Endodermal cell (in vitro differentiated cells): ENCODE results near the gene LLPH. TPM values are rescaled to one million over a fixed set of nuclear protein-coding genes. Genes with fewer than 3 reads are reported as not detected.

Experiments used
- DNase-seq: peaks from one replicate; pipeline ENCODE4 v3.0.0-alpha.2; 2017
- H3K27ac ChIP-seq: 2 replicates; pipeline ENCODE4 v1.5.1; 2013; ENCODE audit warnings: mild to moderate bottlenecking, low read depth, low read length, moderate library complexity
- H3K27me3 ChIP-seq: 2 replicates; pipeline ENCODE4 v1.6.1; 2013; ENCODE audit warnings: mild to moderate bottlenecking, low read length, moderate library complexity; ENCODE audit not compliant: insufficient read depth, control insufficient read depth, poor library complexity, severe bottlenecking
- H3K36me3 ChIP-seq: 2 replicates; pipeline ENCODE4 v1.7.0; 2013; ENCODE audit warnings: mild to moderate bottlenecking, low read length, moderate library complexity; ENCODE audit not compliant: control insufficient read depth, insufficient read depth
- H3K4me1 ChIP-seq: one replicate; pipeline ENCODE4 v1.7.0; 2013; ENCODE audit warnings: low read length; ENCODE audit not compliant: control insufficient read depth, insufficient read depth
- H3K4me3 ChIP-seq: 2 replicates; pipeline ENCODE4 v1.5.1; 2013; ENCODE audit warnings: mild to moderate bottlenecking, low read length, moderate library complexity
- H3K9ac ChIP-seq: 2 replicates; pipeline ENCODE4 v1.6.1; 2013; ENCODE audit warnings: mild to moderate bottlenecking, low read length, moderate library complexity; ENCODE audit not compliant: poor library complexity, severe bottlenecking; ENCODE audit errors: extremely low read depth
- H3K9me3 ChIP-seq: 2 replicates; pipeline ENCODE4 v1.6.1; 2013; ENCODE audit warnings: mild to moderate bottlenecking, low read length, moderate library complexity; ENCODE audit not compliant: control insufficient read depth
- H3K27ac Mint-ChIP-seq: 2 replicates; pipeline ENCODE4 v1.8.0; 2020; ENCODE audit warnings: mixed read lengths
- H3K27me3 Mint-ChIP-seq: 2 replicates; pipeline ENCODE4 v1.8.0; 2021; ENCODE audit warnings: mild to moderate bottlenecking, mixed read lengths; ENCODE audit not compliant: insufficient read depth
- H3K36me3 Mint-ChIP-seq: 2 replicates; pipeline ENCODE4 v1.8.0; 2020; ENCODE audit warnings: low read depth, mixed read lengths
- H3K4me1 Mint-ChIP-seq: 2 replicates; pipeline ENCODE4 v1.8.0; 2020; ENCODE audit warnings: mixed read lengths
- H3K4me3 Mint-ChIP-seq: 2 replicates; pipeline ENCODE4 v1.8.0; 2020; ENCODE audit warnings: mild to moderate bottlenecking, moderate library complexity, mixed read lengths
- H3K9me3 Mint-ChIP-seq: 2 replicates; pipeline ENCODE4 v1.8.0; 2020; ENCODE audit warnings: mild to moderate bottlenecking, mixed read lengths
- CTCF ChIP-seq: fragments of 200-600 bp; sonication (generic); conservative IDR thresholded peaks from 2 replicates; pipeline ENCODE4 v1.5.0; 2021; ENCODE audit warnings: antibody characterized with exemption, mild to moderate bottlenecking
- WGBS, 2 experiments: methylation state at CpG; one replicate each; pipeline versions ENCODE4 v1.1.5 to v1.1.7; 2013; ENCODE audit warnings: missing lambda C conversion rate in 2 of 2, mixed read lengths in 1 of 2; ENCODE audit not compliant: insufficient coverage in 1 of 2, insufficient read length in 1 of 2; 5-methylcytosine and 5-hydroxymethylcytosine counted together
- total RNA-seq, 2 donors: library from RNA; stranded (reverse); fragmentation: NEBNext Ultra II Directional in 1 of 2; extraction: Animal tissue kit (Norgen Biotek cat#: 25700) in 1 of 2; gene quantifications; 2 replicates in 1 of 2; 3 replicates in 1 of 2; pipeline ENCODE4 v1.2.1, GENCODE V29; 2021

LLPH gene
- total RNA-seq, 2 donors from 2014 or later = 16.5 to 25.7 TPM

DNA sequence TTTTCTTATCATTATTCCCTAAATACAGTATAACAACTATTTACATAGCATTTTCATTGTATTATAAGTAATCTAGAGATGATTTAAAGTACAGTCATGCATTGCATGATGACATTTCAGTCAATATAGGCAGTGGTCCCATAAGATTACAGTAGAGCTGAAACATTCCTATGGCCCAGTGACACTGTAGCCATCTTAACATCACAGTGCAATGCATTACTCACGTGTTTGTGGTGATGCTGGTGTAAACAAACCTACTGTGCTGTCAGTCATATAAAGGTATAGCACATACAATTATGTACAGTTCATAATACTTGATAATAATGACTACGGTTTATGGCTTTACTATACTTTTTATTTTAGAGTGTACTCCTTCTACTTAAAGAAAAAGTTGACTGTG, 13.3 kb downstream of the LLPH start:
- no peak overlapping the region for H3K27ac ChIP-seq
- H3K36me3 Mint-ChIP-seq = peaks cover 6% of the 10 kb centered on the region
- H3K9me3 ChIP-seq = no peaks in the 10 kb centered on the region
- peaks cover 13% of the 10 kb centered on the region for H3K36me3 ChIP-seq
- H3K27me3 Mint-ChIP-seq = no peaks in the 10 kb centered on the region
- no peak for TF ChIP-seq CTCF
- H3K4me1 Mint-ChIP-seq = no peaks in the 10 kb centered on the region
- H3K27ac Mint-ChIP-seq = no peak overlapping the region
- no peak overlapping the region for H3K4me3 ChIP-seq
- H3K4me3 Mint-ChIP-seq = no peak overlapping the region
- no peaks in the 10 kb centered on the region for H3K27me3 ChIP-seq
- no peaks in the 10 kb centered on the region for H3K4me1 ChIP-seq
- DNase-seq = no peak
- H3K9ac ChIP-seq = no peak overlapping the region
- peaks cover 2% of the 10 kb centered on the region for H3K9me3 Mint-ChIP-seq
- 100% methylated on average over 2 of the region's 2 CpGs; no CpG with 5 or more reads in 1 of the 2 experiments for WGBS, 2 experiments

DNA sequence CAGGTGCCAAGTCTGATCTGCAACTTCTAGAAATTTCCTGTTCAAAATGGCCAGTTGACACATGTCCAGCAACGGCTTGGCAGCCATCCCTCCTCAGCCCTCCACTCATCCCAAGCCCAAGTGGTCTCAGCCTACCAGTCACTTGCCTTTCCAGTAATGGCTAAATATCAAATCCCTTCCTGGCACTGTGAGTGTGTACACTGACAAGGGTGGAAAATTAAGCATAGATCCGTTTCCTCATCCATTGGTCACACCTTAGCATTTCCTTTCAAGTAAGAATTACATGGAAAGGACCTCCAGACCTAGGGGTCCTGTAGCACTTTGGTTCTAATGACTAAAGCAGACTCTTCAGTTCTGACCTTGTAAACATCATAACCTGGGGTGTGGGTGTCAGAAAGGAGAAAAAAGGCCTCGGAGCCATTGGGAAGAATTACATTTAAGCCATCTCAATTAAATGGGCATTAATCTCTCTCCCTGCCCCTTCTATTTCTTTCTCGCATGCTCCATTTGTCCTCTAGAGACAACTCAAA, 15.4 kb downstream of the LLPH start:
- Histone ChIP-seq H3K9ac (no peak overlapping the region), H3K36me3 (peaks cover 5% of the 10 kb centered on the region), H3K27ac (no peak overlapping the region), H3K27me3 (no peaks in the 10 kb centered on the region), H3K9me3 (no peaks in the 10 kb centered on the region), H3K4me1 (no peaks in the 10 kb centered on the region), H3K4me3 (no peak overlapping the region)
- no peaks in the 10 kb centered on the region for H3K27me3 Mint-ChIP-seq
- H3K9me3 Mint-ChIP-seq = peaks cover 2% of the 10 kb centered on the region
- no peak overlapping the region for H3K4me3 Mint-ChIP-seq
- no peak for DNase-seq
- H3K4me1 Mint-ChIP-seq = peaks cover 3% of the 10 kb centered on the region
- no peak for TF ChIP-seq CTCF
- WGBS, 2 experiments = 91 to 100% methylated on average over 2 to 4 of the region's 4 CpGs
- H3K27ac Mint-ChIP-seq = no peak overlapping the region
- H3K36me3 Mint-ChIP-seq = no peaks in the 10 kb centered on the region

DNA sequence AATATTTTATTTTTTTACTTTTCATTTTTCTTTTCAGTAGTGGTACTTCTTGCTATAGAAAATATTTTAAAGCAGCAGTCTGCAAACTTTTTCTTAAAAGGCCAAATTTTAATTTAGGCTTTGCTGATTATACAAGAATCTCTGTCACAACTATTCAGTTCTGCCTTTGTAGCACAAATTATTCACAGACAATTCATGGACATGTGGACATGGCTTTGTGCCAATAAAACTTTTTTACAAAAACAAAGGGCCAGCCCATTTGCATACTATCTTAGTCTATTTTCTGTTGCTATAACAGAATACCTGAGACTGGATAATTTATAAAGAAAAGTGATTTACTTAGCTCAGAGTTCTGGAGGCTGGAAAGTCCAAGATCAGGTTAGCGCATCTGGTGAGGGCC, 17.1 kb downstream of the LLPH start:
- no peaks in the 10 kb centered on the region for H3K4me1 ChIP-seq
- no peak overlapping the region for H3K4me3 ChIP-seq
- H3K9ac ChIP-seq = no peak overlapping the region
- Mint-ChIP-seq H3K36me3 (no peaks in the 10 kb centered on the region), H3K4me3 (no peak overlapping the region), H3K27ac (no peak overlapping the region), H3K9me3 (peaks cover 2% of the 10 kb centered on the region), H3K4me1 (peaks cover 3% of the 10 kb centered on the region), H3K27me3 (no peaks in the 10 kb centered on the region)
- no peaks in the 10 kb centered on the region for H3K36me3 ChIP-seq
- DNase-seq = no peak
- H3K27ac ChIP-seq = no peak overlapping the region
- WGBS, 2 experiments = 95 to 100% methylated on average over 1 of the region's 1 CpG
- TF ChIP-seq CTCF = no peak
- no peaks in the 10 kb centered on the region for H3K9me3 ChIP-seq
- no peaks in the 10 kb centered on the region for H3K27me3 ChIP-seq
